HepG2 (cell line): ENCODE data around the gene RNF11. TPM values are rescaled to one million over a fixed set of nuclear protein-coding genes. Genes with fewer than 3 reads are reported as not detected.

Experiments
- ATF7-NPFF ChIP-seq: sonication (generic); formaldehyde crosslinking; IDR thresholded peaks from 2 replicates; pipeline ENCODE4 v1.8.1; 2023; ENCODE audit warnings: mild to moderate bottlenecking, low read depth, missing genetic modification reagents, moderate library complexity
- DNMT3B ChIP-seq: conservative IDR thresholded peaks from 2 replicates; pipeline ENCODE4 v1.6.1; 2016; ENCODE audit warnings: missing biosample characterization, control low read depth
- ESRRA ChIP-seq: sonication (generic); formaldehyde crosslinking; IDR thresholded peaks from 2 replicates; pipeline ENCODE4 v1.5.1; 2020; ENCODE audit warnings: mild to moderate bottlenecking, low read depth, missing genetic modification reagents
- HNF4G ChIP-seq, 2 experiments: sonication (generic) in 1 of 2; formaldehyde crosslinking in 1 of 2; IDR thresholded peaks; 2 replicates each; pipeline versions ENCODE4 v1.4.0 to v1.6.1; 2011 to 2020; ENCODE audit warnings: borderline replicate concordance in 2 of 2, low read depth in 2 of 2, mild to moderate bottlenecking in 2 of 2, low read length in 1 of 2, missing genetic modification reagents in 1 of 2, moderate library complexity in 1 of 2
- MIER3 ChIP-seq: IDR thresholded peaks from 2 replicates; pipeline ENCODE4 v1.6.1; 2016; ENCODE audit warnings: missing compliant biosample characterization, borderline replicate concordance
- MIXL1 ChIP-seq: IDR thresholded peaks from 2 replicates; pipeline ENCODE4 v1.6.1; 2016
- NFYC ChIP-seq: IDR thresholded peaks from 2 replicates; pipeline ENCODE4 v1.6.1; 2016; ENCODE audit warnings: missing genetic modification reagents, missing compliant biosample characterization
- NR2C2 ChIP-seq: sonication (generic); formaldehyde crosslinking; IDR thresholded peaks from 2 replicates; pipeline ENCODE4 v1.4.0; 2020; ENCODE audit warnings: missing genetic modification reagents, mild to moderate bottlenecking, moderate library complexity, borderline replicate concordance
- PHF20 ChIP-seq: sonication (generic); formaldehyde crosslinking; IDR thresholded peaks from 2 replicates; pipeline ENCODE4 v1.5.0; 2020; ENCODE audit warnings: mild to moderate bottlenecking, missing genetic modification reagents
- PLSCR1 ChIP-seq: sonication (generic); formaldehyde crosslinking; IDR thresholded peaks from 2 replicates; pipeline ENCODE4 v1.5.0; 2020; ENCODE audit warnings: missing genetic modification reagents, mild to moderate bottlenecking, borderline replicate concordance
- SKIL ChIP-seq: sonication (generic); formaldehyde crosslinking; IDR thresholded peaks from 2 replicates; pipeline ENCODE4 v1.8.0; 2022; ENCODE audit warnings: missing genetic modification reagents, mild to moderate bottlenecking, moderate library complexity, borderline replicate concordance
- YEATS2 ChIP-seq: sonication (generic); formaldehyde crosslinking; IDR thresholded peaks from 2 replicates; pipeline ENCODE4 v1.4.0; 2020; ENCODE audit warnings: missing genetic modification reagents, borderline replicate concordance
- ZBTB25 ChIP-seq: IDR thresholded peaks from 2 replicates; pipeline ENCODE4 v1.6.1; 2018; ENCODE audit warnings: missing genetic modification reagents
- ZFP90 ChIP-seq: sonication (generic); formaldehyde crosslinking; IDR thresholded peaks from 2 replicates; pipeline ENCODE4 v1.8.0; 2022; ENCODE audit warnings: missing genetic modification reagents, mild to moderate bottlenecking, inconsistent platforms, borderline replicate concordance
- ZNF121 ChIP-seq: sonication (generic); formaldehyde crosslinking; IDR thresholded peaks from 2 replicates; pipeline ENCODE4 v1.5.0; 2020; ENCODE audit warnings: mild to moderate bottlenecking, missing genetic modification reagents
- ZNF136 ChIP-seq: sonication (generic); formaldehyde crosslinking; IDR thresholded peaks from 2 replicates; pipeline ENCODE4 v1.8.1; 2022; ENCODE audit warnings: low read depth, mild to moderate bottlenecking, moderate library complexity, missing genetic modification reagents
- ZNF264 ChIP-seq: sonication (generic); formaldehyde crosslinking; IDR thresholded peaks from 2 replicates; pipeline ENCODE4 v1.4.0; 2020; ENCODE audit warnings: missing genetic modification reagents
- ZNF282 ChIP-seq: fragments of 450-650 bp; IDR thresholded peaks from 2 replicates; pipeline ENCODE4 v1.6.1; 2018; ENCODE audit not compliant: partially characterized antibody
- ZNF619 ChIP-seq: sonication (generic); formaldehyde crosslinking; IDR thresholded peaks from 2 replicates; pipeline ENCODE4 v1.4.0; 2020; ENCODE audit warnings: mild to moderate bottlenecking, missing genetic modification reagents
- ZNF703 ChIP-seq: sonication (generic); formaldehyde crosslinking; IDR thresholded peaks from 2 replicates; pipeline ENCODE4 v1.5.1; 2020; ENCODE audit warnings: missing genetic modification reagents, mild to moderate bottlenecking, moderate library complexity, borderline replicate concordance
- ZNF713 ChIP-seq: sonication (generic); formaldehyde crosslinking; IDR thresholded peaks from 2 replicates; pipeline ENCODE4 v1.4.0; 2020; ENCODE audit warnings: mild to moderate bottlenecking, missing genetic modification reagents
- ZNF749 ChIP-seq: sonication (generic); formaldehyde crosslinking; IDR thresholded peaks from 2 replicates; pipeline ENCODE4 v1.8.0; 2022; ENCODE audit warnings: mild to moderate bottlenecking, missing genetic modification reagents, moderate library complexity, borderline replicate concordance
- ZNF776 ChIP-seq: sonication (generic); formaldehyde crosslinking; IDR thresholded peaks from 2 replicates; pipeline ENCODE4 v1.4.0; 2020; ENCODE audit warnings: mild to moderate bottlenecking, missing genetic modification reagents
- polyA plus RNA-seq, 8 experiments: library from polyadenylated mRNA; depleted of rRNA in 3 of 8; stranded (reverse) in 7 of 8; unstranded in 1 of 8; fragments of >200 nt; fragmentation: Illumina TruSeq in 4 of 8; extraction: Trizol in 4 of 8; gene quantifications; 2 replicates each; pipeline versions ENCODE4 v1.2.1 to v1.2.3, GENCODE V29; 2011 to 2016; ENCODE audit warnings: low read depth in 4 of 8, missing spikeins in 1 of 8, mixed read lengths in 1 of 8; ENCODE audit not compliant: insufficient read depth in 1 of 8
- total RNA-seq, 5 experiments: library from RNA; depleted of rRNA; stranded (reverse); fragments of >200 nt; fragmentation: Illumina TruSeq; extraction: Trizol; gene quantifications; 2 replicates each; pipeline ENCODE4 v1.2.3, GENCODE V29; 2016; ENCODE audit warnings: low read depth in 1 of 5
- TF ChIP-seq, protein P1 (sequence below): sonication (generic); formaldehyde crosslinking; IDR thresholded peaks from 2 replicates; pipeline ENCODE4 v1.4.0; 2020; ENCODE audit warnings: low read depth, mild to moderate bottlenecking, missing genetic modification reagents

The RNF11 gene
- total and polyA plus RNA-seq, 2 of the 13 experiments (the other 11 are each of a cell fraction or from before 2014, with no cell fraction given): 41.2 to 48.8 TPM

DNA sequence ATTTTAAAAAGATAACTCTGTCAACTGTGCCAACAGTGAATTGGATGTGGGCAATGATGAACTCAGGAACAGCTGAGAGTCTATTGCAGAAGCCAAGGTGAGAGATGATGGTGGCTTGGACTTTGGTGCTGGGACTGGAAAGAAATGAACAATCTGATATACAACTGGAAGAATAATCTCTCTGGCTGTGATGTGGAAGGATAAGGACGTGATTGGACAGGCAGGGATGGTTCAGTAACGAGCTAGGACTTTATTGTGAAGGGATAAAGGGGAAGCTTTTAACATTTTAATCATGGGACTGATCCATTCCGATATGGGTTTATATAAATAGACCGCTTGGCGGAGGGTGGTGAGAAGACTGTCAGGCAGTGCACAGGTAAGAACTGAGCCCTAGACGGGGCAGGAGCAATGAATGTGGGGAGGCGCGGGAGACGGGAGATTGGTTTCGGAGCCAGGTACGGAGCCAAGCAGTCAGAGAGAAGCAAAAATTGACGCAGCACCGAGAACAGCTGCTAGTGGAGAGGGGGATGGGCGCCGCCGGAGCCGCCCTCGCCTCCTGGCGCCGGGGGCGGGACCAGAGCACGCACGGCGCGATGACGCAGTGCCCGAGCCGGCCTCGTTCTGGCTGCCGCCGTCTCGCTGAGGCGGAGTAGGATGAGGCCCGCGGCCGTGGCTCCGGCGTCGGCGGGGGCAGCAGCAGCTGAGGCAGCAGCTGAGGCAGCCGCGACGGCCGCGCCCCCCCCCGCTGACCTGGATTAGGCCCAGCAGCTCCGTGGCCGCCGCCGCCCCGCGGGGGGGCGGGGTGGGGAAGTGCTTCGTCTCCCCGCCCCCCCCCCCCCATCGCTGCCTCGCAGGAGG, at the start of gene RNF11 (continued):
- TF ChIP-seq ZNF703 (CRISPR knock-in tag): no peak
- no peak for TF ChIP-seq ZNF282
- TF ChIP-seq ZNF776 (CRISPR knock-in tag): peak; percentile 85
- TF ChIP-seq ZNF749 (CRISPR knock-in tag): peak; percentile 53; the same call in 1 of the 2 replicates
- no peak for TF ChIP-seq ZNF136 (CRISPR knock-in tag)
- TF ChIP-seq ATF7-NPFF (CRISPR knock-in tag): peak; percentile 62; the same call in 1 of the 2 replicates
- no peak for TF ChIP-seq ZFP90 (CRISPR knock-in tag)
- TF ChIP-seq HNF4G (IDR thresholded peaks at IDR 0.05; ENCODE audit: borderline replicate concordance, low read depth, low read length): peak; percentile 10; the same call in 1 of the 2 replicates
- no peak for TF ChIP-seq HNF4G (CRISPR knock-in tag; IDR thresholded peaks at IDR 0.05; ENCODE audit: borderline replicate concordance, low read depth)
- TF ChIP-seq MIER3 (CRISPR knock-in tag): no peak
- TF ChIP-seq PLSCR1 (CRISPR knock-in tag): no peak
- no peak for TF ChIP-seq MIXL1 (CRISPR knock-in tag)
- no peak for TF ChIP-seq ZBTB25 (CRISPR knock-in tag)
- TF ChIP-seq ZNF264 (CRISPR knock-in tag): no peak
- TF ChIP-seq ZNF121 (CRISPR knock-in tag): no peak
- no peak for TF ChIP-seq NR2C2 (CRISPR knock-in tag)
- no peak for TF ChIP-seq DNMT3B (CRISPR knock-in tag)
- TF ChIP-seq ESRRA (CRISPR knock-in tag): no peak; the same call in 1 of the 2 replicates
- TF ChIP-seq ZNF619 (CRISPR knock-in tag): no peak
- TF ChIP-seq SKIL: peak; percentile 20; the same call in 1 of the 2 replicates
- no peak for TF ChIP-seq NFYC
- TF ChIP-seq ZNF713 (CRISPR knock-in tag): no peak
- TF ChIP-seq, protein P1, sequence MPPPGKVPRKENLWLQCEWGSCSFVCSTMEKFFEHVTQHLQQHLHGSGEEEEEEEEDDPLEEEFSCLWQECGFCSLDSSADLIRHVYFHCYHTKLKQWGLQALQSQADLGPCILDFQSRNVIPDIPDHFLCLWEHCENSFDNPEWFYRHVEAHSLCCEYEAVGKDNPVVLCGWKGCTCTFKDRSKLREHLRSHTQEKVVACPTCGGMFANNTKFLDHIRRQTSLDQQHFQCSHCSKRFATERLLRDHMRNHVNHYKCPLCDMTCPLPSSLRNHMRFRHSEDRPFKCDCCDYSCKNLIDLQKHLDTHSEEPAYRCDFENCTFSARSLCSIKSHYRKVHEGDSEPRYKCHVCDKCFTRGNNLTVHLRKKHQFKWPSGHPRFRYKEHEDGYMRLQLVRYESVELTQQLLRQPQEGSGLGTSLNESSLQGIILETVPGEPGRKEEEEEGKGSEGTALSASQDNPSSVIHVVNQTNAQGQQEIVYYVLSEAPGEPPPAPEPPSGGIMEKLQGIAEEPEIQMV: no peak
- TF ChIP-seq YEATS2 (CRISPR knock-in tag): no peak
- TF ChIP-seq PHF20 (CRISPR knock-in tag): peak; percentile 65
